WTC11 (cell line): Measurements from ENCODE around the gene SELL. TPM values are rescaled to one million over a fixed set of nuclear protein-coding genes. Genes with fewer than 3 reads are reported as not detected.
"Not testable (repeated sequence)": the region's sequence is repeated elsewhere in the genome, so short reads cannot be mapped to it uniquely, and the experiment has no call there.

Experiments used
- ATAC-seq: fragments of 200-7000 bp; cut with Tn5 transposase; 2 replicates; pipeline ENCODE4 v1.10.0; 2021; ENCODE audit warnings: mild to moderate bottlenecking, moderate library complexity
- CTCF ChIA-PET: fragments of 300-600 bp; sonication (Branson Sonifier 250); formaldehyde crosslinking; loops from one replicate; lab custom pipeline; 2021; ENCODE audit warnings: antibody characterized with exemption; lab: Charles Lee
- POLR2A ChIA-PET: fragments of 350-600 bp; sonication (Branson Sonifier 250); formaldehyde crosslinking; loops from one replicate; lab custom pipeline; 2021; ENCODE audit warnings: antibody characterized with exemption; lab: Charles Lee
- DNase-seq: peaks from one replicate; pipeline ENCODE4 v3.0.0; 2021; ENCODE audit warnings: low spot score
- H3K27ac Mint-ChIP-seq: 2 replicates; pipeline ENCODE4 v1.8.0; 2021; ENCODE audit warnings: mixed read lengths
- H3K27me3 Mint-ChIP-seq: 2 replicates; pipeline ENCODE4 v1.8.0; 2021; ENCODE audit warnings: low read depth, mild to moderate bottlenecking, moderate library complexity, mixed read lengths
- H3K36me3 Mint-ChIP-seq: 2 replicates; pipeline ENCODE4 v1.8.0; 2021; ENCODE audit warnings: mixed read lengths
- H3K4me1 Mint-ChIP-seq: 2 replicates; pipeline ENCODE4 v1.8.0; 2022; ENCODE audit warnings: mixed read lengths
- H3K4me3 Mint-ChIP-seq: 2 replicates; pipeline ENCODE4 v1.8.0; 2021; ENCODE audit warnings: mild to moderate bottlenecking, moderate library complexity, mixed read lengths
- H3K9me3 Mint-ChIP-seq: 2 replicates; pipeline ENCODE4 v1.8.0; 2021; ENCODE audit warnings: mixed read lengths
- CTCF ChIP-seq: fragments of 200-600 bp; IDR thresholded peaks from 2 replicates; pipeline ENCODE4 v1.8.0; 2022; ENCODE audit warnings: antibody characterized with exemption
- EMX1 ChIP-seq: fragments of 250-450 bp; sonication (Bioruptor Pico); IDR thresholded peaks from 2 replicates; pipeline ENCODE4 v1.8.0; 2021; ENCODE audit warnings: mild to moderate bottlenecking
- FOXP4 ChIP-seq: sonication (generic); formaldehyde crosslinking; IDR thresholded peaks from 2 replicates; pipeline ENCODE4 v1.8.0; 2022; ENCODE audit warnings: mild to moderate bottlenecking, missing genetic modification reagents
- GTF2I ChIP-seq: fragments of 250-450 bp; sonication (Bioruptor Pico); conservative IDR thresholded peaks from 2 replicates; pipeline ENCODE4 v1.4.0; 2021; ENCODE audit warnings: mild to moderate bottlenecking
- HMGA2 ChIP-seq: fragments of 250-450 bp; sonication (Bioruptor Pico); IDR thresholded peaks from 2 replicates; pipeline ENCODE4 v1.4.0; 2021; ENCODE audit warnings: mild to moderate bottlenecking, moderate library complexity
- JUN ChIP-seq: sonication (generic); formaldehyde crosslinking; IDR thresholded peaks from 2 replicates; pipeline ENCODE4 v1.8.0; 2023; ENCODE audit warnings: mild to moderate bottlenecking, missing genetic modification reagents
- NR3C1 ChIP-seq: sonication (generic); formaldehyde crosslinking; conservative IDR thresholded peaks from 2 replicates; pipeline ENCODE4 v1.8.1; 2023; ENCODE audit warnings: low read depth, mild to moderate bottlenecking, missing genetic modification reagents
- PREB ChIP-seq: sonication (generic); formaldehyde crosslinking; IDR thresholded peaks from 2 replicates; pipeline ENCODE4 v1.8.1; 2022; ENCODE audit warnings: mild to moderate bottlenecking, missing genetic modification reagents, moderate library complexity, borderline replicate concordance
- USF2 ChIP-seq: sonication (generic); formaldehyde crosslinking; IDR thresholded peaks from 2 replicates; pipeline ENCODE4 v1.8.1; 2023; ENCODE audit warnings: mild to moderate bottlenecking, missing genetic modification reagents, moderate library complexity
- ZBTB43 ChIP-seq: sonication (generic); formaldehyde crosslinking; IDR thresholded peaks from 2 replicates; pipeline ENCODE4 v1.8.1; 2023; ENCODE audit warnings: mild to moderate bottlenecking, missing genetic modification reagents
- ZNF317 ChIP-seq: sonication (generic); formaldehyde crosslinking; IDR thresholded peaks from 2 replicates; pipeline ENCODE4 v1.8.1; 2023; ENCODE audit warnings: low read depth, mild to moderate bottlenecking, moderate library complexity, missing genetic modification reagents, borderline replicate concordance
- total RNA-seq: library from RNA; stranded (reverse); gene quantifications from 3 replicates; pipeline ENCODE4 v1.2.3, GENCODE V29; 2021
- TF ChIP-seq, protein P1 (sequence below): sonication (generic); formaldehyde crosslinking; IDR thresholded peaks from 2 replicates; pipeline ENCODE4 v1.8.1; 2022; ENCODE audit warnings: low read depth, missing genetic modification reagents, borderline replicate concordance

Gene SELL
- total RNA-seq, 1 experiment from 2014 or later, result 0.26 TPM

GRCh38 chr1:169690489-169690888 lies 20.9 kb downstream of the SELL start (continued):
- TF ChIP-seq FOXP4 (CRISPR knock-in tag) (no peak), NR3C1 (CRISPR knock-in tag) (no peak), CTCF (no peak), EMX1 (CRISPR knock-in tag) (no peak), USF2 (CRISPR knock-in tag) (no peak), PREB (CRISPR knock-in tag) (no peak), GTF2I (CRISPR knock-in tag) (no peak)
- TF ChIP-seq, all 79 proteins: peak for 0

DNA sequence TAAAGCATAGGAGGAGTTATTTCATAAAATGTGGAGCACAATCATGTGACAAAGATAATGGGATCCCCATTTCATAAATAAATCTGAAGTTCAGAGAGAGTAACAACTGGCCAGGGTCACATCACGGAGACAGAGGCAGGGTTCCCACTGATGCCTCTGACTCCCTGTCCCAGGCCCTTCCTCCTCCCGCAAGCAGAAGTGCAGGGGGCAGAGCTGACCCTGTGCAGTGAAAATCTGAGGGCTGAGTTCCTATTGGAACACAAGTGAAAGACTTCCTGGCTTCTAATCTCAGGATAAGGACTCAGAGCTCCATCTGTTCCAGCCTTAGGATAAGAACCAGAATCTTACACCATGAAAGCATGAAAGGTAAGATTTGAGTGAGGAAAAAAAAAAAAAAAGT lies 22.0 kb downstream of the SELL start:
- Mint-ChIP-seq H3K4me3 (no peak overlapping the region), H3K4me1 (peaks cover 26% of the 10 kb centered on the region), H3K36me3 (no peaks in the 10 kb centered on the region), H3K9me3 (no peaks in the 10 kb centered on the region), H3K27ac (no peak overlapping the region), H3K27me3 (no peaks in the 10 kb centered on the region)
- ATAC-seq (peak; percentile 61; the same call in 1 of the 2 replicates), DNase-seq (no peak)
- ChIA-PET POLR2A (no interaction called here), CTCF (interaction anchor here (0.8 to 2.5 kb wide), 2 partner anchors 23 to 55 kb away, joined by 3 to 12 read pairs; no protein-coding TSS in a partner anchor)
- TF ChIP-seq ZNF317 (no peak), JUN (CRISPR knock-in tag) (no peak), GTF2I (CRISPR knock-in tag) (no peak), HMGA2 (CRISPR knock-in tag) (no peak), ZBTB43 (CRISPR knock-in tag) (no peak)
- TF ChIP-seq, protein P1, sequence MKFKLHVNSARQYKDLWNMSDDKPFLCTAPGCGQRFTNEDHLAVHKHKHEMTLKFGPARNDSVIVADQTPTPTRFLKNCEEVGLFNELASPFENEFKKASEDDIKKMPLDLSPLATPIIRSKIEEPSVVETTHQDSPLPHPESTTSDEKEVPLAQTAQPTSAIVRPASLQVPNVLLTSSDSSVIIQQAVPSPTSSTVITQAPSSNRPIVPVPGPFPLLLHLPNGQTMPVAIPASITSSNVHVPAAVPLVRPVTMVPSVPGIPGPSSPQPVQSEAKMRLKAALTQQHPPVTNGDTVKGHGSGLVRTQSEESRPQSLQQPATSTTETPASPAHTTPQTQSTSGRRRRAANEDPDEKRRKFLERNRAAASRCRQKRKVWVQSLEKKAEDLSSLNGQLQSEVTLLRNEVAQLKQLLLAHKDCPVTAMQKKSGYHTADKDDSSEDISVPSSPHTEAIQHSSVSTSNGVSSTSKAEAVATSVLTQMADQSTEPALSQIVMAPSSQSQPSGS (CRISPR knock-in tag), result no peak

GRCh38 chr1:169688377-169688776 lies 23.0 kb downstream of the SELL start:
- H3K4me3 Mint-ChIP-seq, DNase-seq, POLR2A ChIA-PET, ATAC-seq, H3K36me3 Mint-ChIP-seq, H3K9me3 Mint-ChIP-seq, H3K27ac Mint-ChIP-seq, H3K27me3 Mint-ChIP-seq: not testable (repeated sequence)
- CTCF ChIA-PET, result interaction anchor here (2.5 kb wide), 1 partner anchor 24 kb away, joined by 12 read pairs; no protein-coding TSS in a partner anchor
- peaks cover 26% of the 10 kb centered on the region for H3K4me1 Mint-ChIP-seq
